A549 (cell line): ENCODE data around the gene ANKRD63. TPM values are rescaled to one million over a fixed set of nuclear protein-coding genes. Genes with fewer than 3 reads are reported as not detected.

Source experiments
- ATAC-seq, 2 experiments: fragments of 200-7000 bp in 1 of 2; fragments of >200 bp in 1 of 2; cut with Nextera tagmentation in 1 of 2; cut with Tn5 transposase in 1 of 2; 3 replicates each; pipeline versions ENCODE4 v1.8.0 to v1.9.1; 2018 to 2020; ENCODE audit warnings: mild to moderate bottlenecking in 1 of 2, moderate library complexity in 1 of 2
- CTCF ChIA-PET: fragments of 300-600 bp; sonication (Branson Sonifier 250); formaldehyde crosslinking; extraction: SDS; loops from one replicate; lab custom pipeline; 2021; ENCODE audit warnings: antibody characterized with exemption, inconsistent platforms; lab: Yijun Ruan, JAX
- POLR2A ChIA-PET: fragments of 350-600 bp; formaldehyde crosslinking; extraction: SDS; loops from one replicate; lab custom pipeline; 2021; ENCODE audit warnings: antibody characterized with exemption, inconsistent platforms; lab: Yijun Ruan, JAX
- DNase-seq, 2 experiments: peaks; one replicate each; pipeline versions ENCODE4 v3.0.0 to v3.0.0-alpha.2; 2011 to 2016; ENCODE audit warnings: low read depth in 1 of 2, low spot score in 1 of 2
- FAIRE-seq: peaks from 2 replicates; lab custom pipeline; 2011; peaks lifted over from hg19 to GRCh38; lab: Jason Lieb, UNC
- H3K27ac ChIP-seq, 2 experiments: fragments of >200 bp; sonication (Bioruptor Twin); formaldehyde crosslinking; 3 replicates each; pipeline ENCODE4 v1.5.1; 2016 to 2017
- H3K4me1 ChIP-seq: fragments of >200 bp; sonication (Bioruptor Twin); formaldehyde crosslinking; 3 replicates; pipeline ENCODE4 v1.6.1; 2016
- H3K4me2 ChIP-seq: fragments of >200 bp; sonication (Bioruptor Twin); formaldehyde crosslinking; 3 replicates; pipeline ENCODE4 v1.6.1; 2016
- H3K4me3 ChIP-seq: fragments of >200 bp; sonication (Bioruptor Twin); formaldehyde crosslinking; 3 replicates; pipeline ENCODE4 v1.5.1; 2016
- H3K9me3 ChIP-seq: fragments of >200 bp; sonication (Bioruptor Twin); formaldehyde crosslinking; 3 replicates; pipeline ENCODE4 v1.6.1; 2016
- BCL3 ChIP-seq: fragments of >200 bp; sonication (Bioruptor Twin); formaldehyde crosslinking; IDR thresholded peaks from 3 replicates; pipeline ENCODE4 v1.6.1; 2016
- FOXS1 ChIP-seq: fragments of 250-450 bp; sonication (Bioruptor Pico); IDR thresholded peaks from 2 replicates; pipeline ENCODE4 v1.5.0; 2020; ENCODE audit warnings: mild to moderate bottlenecking, moderate library complexity
- GATA3 ChIP-seq: IDR thresholded peaks from 2 replicates; pipeline ENCODE4 v1.6.1; 2012; ENCODE audit warnings: borderline replicate concordance
- HOXA7 ChIP-seq: fragments of 250-450 bp; sonication (Bioruptor Pico); IDR thresholded peaks from 2 replicates; pipeline ENCODE4 v1.5.0; 2020; ENCODE audit warnings: mild to moderate bottlenecking, moderate library complexity
- HOXB13 ChIP-seq: fragments of 250-450 bp; sonication (Bioruptor Pico); IDR thresholded peaks from 2 replicates; pipeline ENCODE4 v1.5.0; 2020; ENCODE audit warnings: low read depth, mild to moderate bottlenecking, moderate library complexity
- JUNB ChIP-seq: fragments of >200 bp; sonication (Bioruptor Twin); formaldehyde crosslinking; IDR thresholded peaks from 2 replicates; pipeline ENCODE4 v1.6.1; 2016
- PHF8 ChIP-seq: fragments of 200-600 bp; sonication (generic); IDR thresholded peaks from 2 replicates; pipeline ENCODE4 v1.6.1; 2016; ENCODE audit warnings: low read depth, mild to moderate bottlenecking, antibody characterized with exemption, moderate library complexity, borderline replicate concordance
- USF2 ChIP-seq: fragments of 450-650 bp; IDR thresholded peaks from 2 replicates; pipeline ENCODE4 v1.6.1; 2014; ENCODE audit warnings: antibody characterized with exemption
- ZC3H11A ChIP-seq: fragments of 450-650 bp; IDR thresholded peaks from 2 replicates; pipeline ENCODE4 v1.6.1; 2014; ENCODE audit warnings: antibody characterized with exemption, mild to moderate bottlenecking
- WGBS: methylation state at CpG from one replicate; pipeline ENCODE4 v1.1.6; 2017; ENCODE audit errors: missing lambda C conversion rate; 5-methylcytosine and 5-hydroxymethylcytosine counted together
- polyA plus RNA-seq, 4 experiments: library from polyadenylated mRNA; depleted of rRNA in 3 of 4; stranded (reverse); fragments of >200 nt; fragmentation: RNase III in 1 of 4; extraction: RNeasy Plus Mini Kit Qiagen cat#74134 plus additional on column Dnase treatment in 1 of 4; gene quantifications; 2 replicates in 3 of 4; 3 replicates in 1 of 4; pipeline ENCODE4 v1.2.3, GENCODE V29; 2011 to 2017
- TF ChIP-seq, protein P1 (sequence below): fragments of 250-450 bp; sonication (Bioruptor Pico); IDR thresholded peaks from 2 replicates; pipeline ENCODE4 v1.5.0; 2021; ENCODE audit warnings: mild to moderate bottlenecking, moderate library complexity, borderline replicate concordance
- TF ChIP-seq, protein P2 (sequence below): fragments of 200-600 bp; sonication (generic); IDR thresholded peaks from 2 replicates; pipeline ENCODE4 v1.6.1; 2016; ENCODE audit warnings: antibody characterized with exemption, mild to moderate bottlenecking, moderate library complexity

The ANKRD63 gene
- polyA plus RNA-seq, 2 of the 4 experiments (the other 2 are of a cell fraction), result 0.25 TPM; not detected in 1

- TF ChIP-seq, protein P1, sequence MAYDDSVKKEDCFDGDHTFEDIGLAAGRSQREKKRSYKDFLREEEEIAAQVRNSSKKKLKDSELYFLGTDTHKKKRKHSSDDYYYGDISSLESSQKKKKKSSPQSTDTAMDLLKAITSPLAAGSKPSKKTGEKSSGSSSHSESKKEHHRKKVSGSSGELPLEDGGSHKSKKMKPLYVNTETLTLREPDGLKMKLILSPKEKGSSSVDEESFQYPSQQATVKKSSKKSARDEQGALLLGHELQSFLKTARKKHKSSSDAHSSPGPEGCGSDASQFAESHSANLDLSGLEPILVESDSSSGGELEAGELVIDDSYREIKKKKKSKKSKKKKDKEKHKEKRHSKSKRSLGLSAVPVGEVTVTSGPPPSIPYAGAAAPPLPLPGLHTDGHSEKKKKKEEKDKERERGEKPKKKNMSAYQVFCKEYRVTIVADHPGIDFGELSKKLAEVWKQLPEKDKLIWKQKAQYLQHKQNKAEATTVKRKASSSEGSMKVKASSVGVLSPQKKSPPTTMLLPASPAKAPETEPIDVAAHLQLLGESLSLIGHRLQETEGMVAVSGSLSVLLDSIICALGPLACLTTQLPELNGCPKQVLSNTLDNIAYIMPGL (CRISPR knock-in tag), result no peak
These were observed 18.3 kb downstream of the ANKRD63 start (continued) for GRCh38 chr15:40264321-40265153.

- ATAC-seq, result no peak
- WGBS, result 72% methylated on average over 10 of the region's 12 CpGs
- ChIA-PET CTCF (interaction anchor here (1.0 to 19.7 kb wide), 7 partner anchors 8 to 81 kb away, joined by 3 to 658 read pairs (median 7); partner anchors contain the start of gene PAK6), POLR2A (no interaction called here)
- Histone ChIP-seq H3K27ac (no peak overlapping the region), H3K9me3 (no peaks in the 10 kb centered on the region), H3K4me3 (no peak overlapping the region), H3K4me1 (peaks cover 22% of the 10 kb centered on the region), H3K4me2 (no peak overlapping the region)
- TF ChIP-seq HOXA7 (CRISPR knock-in tag) (no peak), BCL3 (no peak), JUNB (no peak), USF2 (no peak), HOXB13 (CRISPR knock-in tag) (no peak), ZC3H11A (no peak), PHF8 (no peak), FOXS1 (CRISPR knock-in tag) (no peak), GATA3 (no peak)
- TF ChIP-seq, protein P1 (CRISPR knock-in tag), result no peak
- TF ChIP-seq, protein P2, sequence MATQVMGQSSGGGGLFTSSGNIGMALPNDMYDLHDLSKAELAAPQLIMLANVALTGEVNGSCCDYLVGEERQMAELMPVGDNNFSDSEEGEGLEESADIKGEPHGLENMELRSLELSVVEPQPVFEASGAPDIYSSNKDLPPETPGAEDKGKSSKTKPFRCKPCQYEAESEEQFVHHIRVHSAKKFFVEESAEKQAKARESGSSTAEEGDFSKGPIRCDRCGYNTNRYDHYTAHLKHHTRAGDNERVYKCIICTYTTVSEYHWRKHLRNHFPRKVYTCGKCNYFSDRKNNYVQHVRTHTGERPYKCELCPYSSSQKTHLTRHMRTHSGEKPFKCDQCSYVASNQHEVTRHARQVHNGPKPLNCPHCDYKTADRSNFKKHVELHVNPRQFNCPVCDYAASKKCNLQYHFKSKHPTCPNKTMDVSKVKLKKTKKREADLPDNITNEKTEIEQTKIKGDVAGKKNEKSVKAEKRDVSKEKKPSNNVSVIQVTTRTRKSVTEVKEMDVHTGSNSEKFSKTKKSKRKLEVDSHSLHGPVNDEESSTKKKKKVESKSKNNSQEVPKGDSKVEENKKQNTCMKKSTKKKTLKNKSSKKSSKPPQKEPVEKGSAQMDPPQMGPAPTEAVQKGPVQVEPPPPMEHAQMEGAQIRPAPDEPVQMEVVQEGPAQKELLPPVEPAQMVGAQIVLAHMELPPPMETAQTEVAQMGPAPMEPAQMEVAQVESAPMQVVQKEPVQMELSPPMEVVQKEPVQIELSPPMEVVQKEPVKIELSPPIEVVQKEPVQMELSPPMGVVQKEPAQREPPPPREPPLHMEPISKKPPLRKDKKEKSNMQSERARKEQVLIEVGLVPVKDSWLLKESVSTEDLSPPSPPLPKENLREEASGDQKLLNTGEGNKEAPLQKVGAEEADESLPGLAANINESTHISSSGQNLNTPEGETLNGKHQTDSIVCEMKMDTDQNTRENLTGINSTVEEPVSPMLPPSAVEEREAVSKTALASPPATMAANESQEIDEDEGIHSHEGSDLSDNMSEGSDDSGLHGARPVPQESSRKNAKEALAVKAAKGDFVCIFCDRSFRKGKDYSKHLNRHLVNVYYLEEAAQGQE, result no peak
- FAIRE-seq, result no peak
- DNase-seq, result no peak
These were observed 19.7 kb downstream of the ANKRD63 start for GRCh38 chr15:40263024-40263754.
